T-helper 2 cell treated with Interferon-gamma antibody and Interleukin-4, amounts not matched to agents 5 μg/mL and 100 μg/mL, for 36 hours (primary cell): ENCODE data around the gene KRT38.

Source experiments
- DNase-seq: peaks from one replicate; pipeline ENCODE4 v3.0.0; 2021; ENCODE audit warnings: low spot score
- H3K27ac Mint-ChIP-seq: one replicate; pipeline ENCODE4 v1.8.0; 2021; ENCODE audit warnings: mild to moderate bottlenecking, mixed read lengths
- H3K27me3 Mint-ChIP-seq: one replicate; pipeline ENCODE4 v1.8.0; 2021; ENCODE audit warnings: low read depth, mixed read lengths
- H3K36me3 Mint-ChIP-seq: one replicate; pipeline ENCODE4 v1.8.0; 2021; ENCODE audit warnings: low read depth, mixed read lengths
- H3K4me1 Mint-ChIP-seq: one replicate; pipeline ENCODE4 v1.8.0; 2021; ENCODE audit warnings: low read depth, mixed read lengths
- H3K4me3 Mint-ChIP-seq: one replicate; pipeline ENCODE4 v1.8.0; 2022; ENCODE audit warnings: mild to moderate bottlenecking, moderate library complexity, mixed read lengths
- H3K9me3 Mint-ChIP-seq: one replicate; pipeline ENCODE4 v1.8.0; 2021; ENCODE audit warnings: mixed read lengths

The KRT38 gene

DNA sequence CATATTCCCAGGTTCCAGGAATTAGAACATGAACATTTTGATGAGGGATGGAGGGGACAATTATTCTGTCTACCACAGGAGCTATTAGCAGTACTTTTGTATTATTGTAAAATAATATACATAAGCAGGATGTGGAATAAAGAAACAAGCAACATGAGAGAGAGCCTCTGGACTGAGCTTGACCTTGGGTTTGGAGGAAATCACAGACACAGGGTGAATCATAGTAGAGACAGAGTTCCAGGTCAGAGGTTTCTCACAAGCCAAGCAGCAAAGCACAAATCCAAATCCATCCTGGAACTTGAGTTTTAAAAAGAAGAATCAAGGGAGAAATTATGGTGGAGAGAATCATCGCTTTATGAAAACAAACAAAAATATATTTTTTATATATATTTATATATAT lies 48.5 kb downstream of the KRT38 start:
- Mint-ChIP-seq H3K36me3 (no peaks in the 10 kb centered on the region), H3K4me1 (no peaks in the 10 kb centered on the region), H3K4me3 (no peak overlapping the region), H3K27ac (no peak overlapping the region), H3K9me3 (peaks cover 6% of the 10 kb centered on the region), H3K27me3 (no peaks in the 10 kb centered on the region)
- DNase-seq = no peak

DNA sequence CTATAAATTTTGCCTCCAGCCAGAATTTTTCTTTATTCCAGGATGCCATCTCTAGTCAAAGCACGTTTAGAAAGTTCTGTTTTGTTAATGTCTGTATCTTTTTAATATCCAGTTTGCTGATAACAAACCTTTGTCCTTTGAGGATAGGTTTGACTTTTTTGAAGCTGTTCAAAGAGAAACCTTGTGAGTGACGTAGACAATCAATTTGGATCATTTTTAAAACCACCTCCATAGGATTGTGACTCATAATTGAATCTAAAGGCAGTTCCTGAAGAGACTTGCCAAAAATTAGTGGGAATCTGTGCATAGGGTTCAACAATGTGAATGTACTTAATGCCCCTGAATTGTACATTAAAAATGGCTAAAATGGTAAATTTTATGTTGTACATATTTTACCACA lies 49.2 kb downstream of the KRT38 start:
- no peaks in the 10 kb centered on the region for H3K36me3 Mint-ChIP-seq

DNA sequence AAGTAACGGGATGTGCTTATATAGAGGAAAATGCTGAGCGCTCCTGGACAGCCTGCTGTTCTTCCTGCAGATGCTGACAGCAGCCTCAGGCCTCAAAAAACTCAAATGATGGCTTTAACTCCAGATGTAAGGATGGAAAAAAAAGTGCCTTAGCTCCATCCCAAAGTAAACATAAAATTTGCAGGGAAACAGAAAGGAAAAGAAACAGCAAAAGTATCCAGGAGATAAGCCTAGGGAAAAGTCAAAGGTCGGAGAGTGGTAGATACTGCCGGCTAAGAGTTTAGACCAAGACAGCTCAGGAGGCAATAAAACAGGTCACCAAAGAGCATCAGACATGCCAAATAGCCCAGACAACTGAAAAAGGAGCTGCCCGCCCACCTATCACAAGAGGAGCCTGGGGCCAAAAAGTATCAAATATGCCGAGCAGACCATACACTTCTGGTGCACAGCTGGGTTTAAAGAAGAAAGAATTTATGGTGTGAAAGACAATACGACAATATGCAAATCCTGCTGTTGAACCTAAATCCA lies 50.3 kb downstream of the KRT38 start:
- no peaks in the 10 kb centered on the region for H3K27me3 Mint-ChIP-seq
- H3K4me1 Mint-ChIP-seq = no peaks in the 10 kb centered on the region
- H3K36me3 Mint-ChIP-seq = no peaks in the 10 kb centered on the region
- H3K9me3 Mint-ChIP-seq = peaks cover 14% of the 10 kb centered on the region
- no peak overlapping the region for H3K27ac Mint-ChIP-seq
- no peak for DNase-seq
- no peak overlapping the region for H3K4me3 Mint-ChIP-seq

More for the DNA sequence above, 49.2 kb downstream of the KRT38 start:
- DNase-seq = no peak
- no peaks in the 10 kb centered on the region for H3K4me1 Mint-ChIP-seq
- H3K9me3 Mint-ChIP-seq = peaks cover 10% of the 10 kb centered on the region
- H3K27me3 Mint-ChIP-seq = no peaks in the 10 kb centered on the region
- H3K27ac Mint-ChIP-seq = no peak overlapping the region
- H3K4me3 Mint-ChIP-seq = no peak overlapping the region

DNA sequence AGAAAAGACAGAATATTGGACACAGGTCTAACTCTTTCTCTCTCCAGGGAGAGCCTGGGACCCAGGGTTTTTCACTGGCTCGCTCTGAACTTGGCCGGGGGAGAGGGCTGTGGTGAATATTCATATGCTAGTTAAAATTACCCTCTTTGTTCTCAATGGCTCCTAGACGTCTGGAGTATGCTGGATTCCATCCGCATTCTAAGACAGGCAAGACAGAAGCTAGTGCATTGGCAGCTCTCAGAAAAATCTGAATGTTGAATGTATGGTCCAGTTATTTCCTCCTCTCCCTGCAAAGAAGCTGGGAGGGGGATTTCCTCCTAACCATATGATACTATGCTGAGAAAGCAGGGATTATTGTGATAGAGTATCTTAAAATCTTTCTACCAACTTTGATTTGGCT lies 53.1 kb downstream of the KRT38 start:
- H3K9me3 Mint-ChIP-seq = peaks cover 14% of the 10 kb centered on the region
- no peaks in the 10 kb centered on the region for H3K36me3 Mint-ChIP-seq
- H3K4me1 Mint-ChIP-seq = no peaks in the 10 kb centered on the region
- H3K27me3 Mint-ChIP-seq = no peaks in the 10 kb centered on the region
- H3K27ac Mint-ChIP-seq = no peak overlapping the region
- DNase-seq = no peak
- no peak overlapping the region for H3K4me3 Mint-ChIP-seq

DNA sequence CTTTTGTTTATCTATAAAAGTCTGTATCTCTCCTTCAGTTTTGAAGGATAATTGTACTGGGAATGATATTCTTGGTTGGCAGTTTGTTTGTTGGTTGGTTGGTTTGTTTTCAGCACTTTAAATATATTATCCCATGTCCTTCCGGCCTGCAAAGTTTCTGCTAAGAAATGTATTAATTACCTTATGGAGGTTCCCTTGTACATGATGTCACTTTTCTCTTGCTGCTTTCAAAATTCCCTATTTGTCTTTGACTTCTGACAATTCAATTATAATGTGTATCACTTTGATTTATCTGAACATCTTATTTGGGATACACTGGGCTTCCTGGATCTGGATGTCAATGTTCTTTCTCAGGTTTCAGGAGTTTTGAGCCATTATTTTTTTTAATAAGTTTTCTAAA lies 54.6 kb downstream of the KRT38 start:
- no peaks in the 10 kb centered on the region for H3K27me3 Mint-ChIP-seq
- no peak for DNase-seq
- H3K4me1 Mint-ChIP-seq = no peaks in the 10 kb centered on the region
- H3K9me3 Mint-ChIP-seq = peaks cover 14% of the 10 kb centered on the region
- no peak overlapping the region for H3K27ac Mint-ChIP-seq
- H3K4me3 Mint-ChIP-seq = no peak overlapping the region
- no peaks in the 10 kb centered on the region for H3K36me3 Mint-ChIP-seq
